ENCODE data around the gene ELOVL4. TPM values are rescaled to one million over a fixed set of nuclear protein-coding genes. Genes with fewer than 3 reads are reported as not detected.

ELOVL4 gene
- total and polyA plus RNA-seq, 8 donors: 0.12 to 5.8 (median 1.9) TPM; not detected in 1

- no peak overlapping the region for H3K4me3 ChIP-seq
- TF ChIP-seq POLR2AphosphoS5 (IDR thresholded peaks at IDR 0.05) (no peak), EP300 (IDR thresholded peaks at IDR 0.05) (no peak), POLR2A (IDR thresholded peaks at IDR 0.05) (no peak), CTCF (IDR thresholded peaks at IDR 0.05) (no peak)
- H3K4me1 ChIP-seq: no peaks in the 10 kb centered on the region
- intact Hi-C loops (cut with DNase I; ENCODE audit: low total_unique reads): no loop called here
- no peaks in the 10 kb centered on the region for H3K36me3 ChIP-seq
- H3K27ac ChIP-seq: no peak overlapping the region
- no peaks in the 10 kb centered on the region for H3K27me3 ChIP-seq
- H3K9me3 ChIP-seq: peaks cover 0 to 27% (median 15%) of the 10 kb centered on the region in 4 donors
- DNase-seq: no peak
These were observed 23.8 kb upstream of the ELOVL4 start for GRCh38 chr6:79971193-79971592.

GRCh38 chr6:79969784-79970183 is 22.4 kb upstream of the ELOVL4 start:
- 83 to 91% (median 86%) methylated on average over 5 of the region's 5 CpGs for WGBS, 5 donors
- intact Hi-C loops (cut with DNase I; ENCODE audit: low total_unique reads): no loop called here
- TF ChIP-seq CTCF (IDR thresholded peaks at IDR 0.05) (no peak), EP300 (IDR thresholded peaks at IDR 0.05) (no peak), POLR2AphosphoS5 (IDR thresholded peaks at IDR 0.05) (no peak), POLR2A (IDR thresholded peaks at IDR 0.05) (no peak)
- H3K4me3 ChIP-seq: no peak overlapping the region
- DNase-seq: no peak
- peaks cover 0 to 27% (median 16%) of the 10 kb centered on the region in 4 donors for H3K9me3 ChIP-seq
- H3K27me3 ChIP-seq: no peaks in the 10 kb centered on the region
- H3K4me1 ChIP-seq: no peaks in the 10 kb centered on the region
- H3K27ac ChIP-seq: no peak overlapping the region
- no peaks in the 10 kb centered on the region for H3K36me3 ChIP-seq

- Histone ChIP-seq H3K27ac (no peak overlapping the region), H3K9me3 (peaks cover 0 to 27% (median 16%) of the 10 kb centered on the region in 4 donors), H3K36me3 (no peaks in the 10 kb centered on the region), H3K4me3 (no peak overlapping the region), H3K4me1 (no peaks in the 10 kb centered on the region), H3K27me3 (no peaks in the 10 kb centered on the region)
- intact Hi-C loops (cut with DNase I; ENCODE audit: low total_unique reads): no loop called here
- TF ChIP-seq POLR2A (IDR thresholded peaks at IDR 0.05): no peak
- TF ChIP-seq CTCF (IDR thresholded peaks at IDR 0.05): no peak
- TF ChIP-seq POLR2AphosphoS5 (IDR thresholded peaks at IDR 0.05): no peak
- no peak for TF ChIP-seq EP300 (IDR thresholded peaks at IDR 0.05)
- DNase-seq: no peak
These were observed 19.8 kb upstream of the ELOVL4 start for GRCh38 chr6:79967178-79967577.

- Histone ChIP-seq H3K9me3 (peaks cover 0 to 13% (median 5%) of the 10 kb centered on the region in 4 donors), H3K4me3 (no peak overlapping the region), H3K36me3 (no peaks in the 10 kb centered on the region), H3K27ac (no peak overlapping the region), H3K27me3 (no peaks in the 10 kb centered on the region), H3K4me1 (no peaks in the 10 kb centered on the region)
- intact Hi-C loops (cut with DNase I; ENCODE audit: low total_unique reads): no loop called here
- 78 to 93% (median 84%) methylated on average over 3 of the region's 3 CpGs for WGBS, 5 donors
- DNase-seq: no peak
- TF ChIP-seq POLR2A (IDR thresholded peaks at IDR 0.05): no peak
- TF ChIP-seq POLR2AphosphoS5 (IDR thresholded peaks at IDR 0.05): no peak
- no peak for TF ChIP-seq CTCF (IDR thresholded peaks at IDR 0.05)
- no peak for TF ChIP-seq EP300 (IDR thresholded peaks at IDR 0.05)
These were observed 17.3 kb upstream of the ELOVL4 start for GRCh38 chr6:79964607-79965081.

All from stomach (tissue), 9 donors.